Gastrocnemius medialis (tissue), 4 donors: Measurements from ENCODE around the gene MYMX. TPM values are rescaled to one million over a fixed set of nuclear protein-coding genes. Genes with fewer than 3 reads are reported as not detected.

Experiments used
- ATAC-seq, 2 donors: fragments of 150-250 bp; one replicate each; pipeline ENCODE4 v1.9.1; 2016
- DNase-seq, 2 donors: peaks; one replicate each; pipeline ENCODE4 v3.0.0-alpha.2; 2019
- H3K27ac ChIP-seq, 4 donors: fragments of 200-600 bp; sonication (generic); 1 replicate in 1 of 4; 2 replicates in 3 of 4; pipeline ENCODE4 v1.5.1; 2016 to 2018; ENCODE audit warnings: mild to moderate bottlenecking in 2 of 4, moderate library complexity in 1 of 4
- H3K27me3 ChIP-seq, 3 donors: fragments of 200-600 bp; sonication (generic) in 2 of 3; 1 replicate in 1 of 3; 2 replicates in 2 of 3; pipeline versions ENCODE4 v1.5.1 to v1.6.0; 2016 to 2019; ENCODE audit warnings: mild to moderate bottlenecking in 1 of 3, moderate library complexity in 1 of 3
- H3K36me3 ChIP-seq, 2 donors: fragments of 200-600 bp; sonication (generic) in 1 of 2; one replicate each; pipeline ENCODE4 v1.5.1; 2017 to 2018
- H3K4me1 ChIP-seq, 2 donors: fragments of 200-600 bp; sonication (generic) in 1 of 2; one replicate each; pipeline ENCODE4 v1.5.1; 2016 to 2017; ENCODE audit warnings: mild to moderate bottlenecking in 2 of 2
- H3K4me3 ChIP-seq, 4 donors: fragments of 200-600 bp; sonication (generic) in 3 of 4; 1 replicate in 1 of 4; 2 replicates in 3 of 4; pipeline ENCODE4 v1.5.1; 2016 to 2019; ENCODE audit warnings: mild to moderate bottlenecking in 2 of 4
- H3K9me3 ChIP-seq, 3 donors: fragments of 200-600 bp; sonication (generic) in 2 of 3; 1 replicate in 1 of 3; 2 replicates in 2 of 3; pipeline ENCODE4 v1.5.1; 2016 to 2019
- POLR2A ChIP-seq, 2 donors: fragments of 450-650 bp; IDR thresholded peaks; one replicate each; pipeline ENCODE4 v1.6.1; 2017; ENCODE audit warnings: antibody characterized with exemption in 2 of 2, mild to moderate bottlenecking in 2 of 2, moderate library complexity in 2 of 2
- in situ Hi-C, 4 donors: fragments of 200-750 bp; cut with MboI; loops; one replicate each; pipeline versions ENCODE4 v1.15.0 to v1.8.0; 2017; ENCODE audit warnings: low sequenced_read_pairs in 4 of 4
- intact Hi-C: fragments of 100-400 bp; cut with DNase I; formaldehyde crosslinking; loops from one replicate; pipeline ENCODE4 v1.15.1; 2023; ENCODE audit warnings: low total_unique reads
- total RNA-seq, 4 donors: library from RNA; depleted of rRNA; stranded (reverse); fragments of >200 nt; gene quantifications; one replicate each; pipeline versions ENCODE4 v1.1.0 to v1.2.3, GENCODE V29; 2016
- TF ChIP-seq, protein P1 (sequence below), 5 experiments: fragments of 450-650 bp in 3 of 5; fragments of 200-600 bp in 2 of 5; sonication (generic) in 2 of 5; IDR thresholded peaks in 4 of 5; conservative IDR thresholded peaks in 1 of 5; 1 replicate in 4 of 5; 2 replicates in 1 of 5; pipeline ENCODE4 v1.5.1; 2016 to 2019; ENCODE audit warnings: antibody characterized with exemption in 5 of 5, mild to moderate bottlenecking in 3 of 5, moderate library complexity in 3 of 5

MYMX gene
- total RNA-seq, 4 donors from 2014 or later: not detected

DNA sequence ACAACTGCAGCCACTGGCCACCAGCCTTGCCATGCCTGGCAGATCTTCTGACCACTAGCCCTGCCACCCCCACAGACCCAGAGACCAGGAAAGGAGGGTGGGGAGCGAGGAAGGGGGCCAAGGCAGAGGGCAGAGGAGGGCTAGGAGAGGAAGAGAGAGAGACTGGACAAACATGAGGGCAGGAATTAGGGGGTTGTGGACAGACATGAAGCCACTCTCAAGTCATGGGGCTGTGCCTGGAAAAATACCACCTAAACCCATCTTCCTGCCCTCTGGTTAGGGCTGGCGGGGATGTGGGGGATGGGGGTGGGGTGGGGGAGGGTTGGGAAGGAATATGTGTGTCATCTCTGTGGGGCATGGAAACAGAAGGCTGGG, 5.2 kb downstream of the MYMX start:
- intact Hi-C loops: loop anchor here (1.0 to 5.0 kb wide), 2 partner anchors 12 to 450 kb away; partner anchors contain the start of gene VEGFA
- Histone ChIP-seq H3K27ac (peak overlapping the region; percentile 95 to 99 (median 98)), H3K27me3 (no peaks in the 10 kb centered on the region), H3K4me1 (peaks cover 71 to 89% of the 10 kb centered on the region in 2 donors), H3K9me3 (no peaks in the 10 kb centered on the region), H3K4me3 (peak overlapping the region in 2 of 4 donors; percentile 21 to 62), H3K36me3 (no peaks in the 10 kb centered on the region)
- TF ChIP-seq, protein P1, sequence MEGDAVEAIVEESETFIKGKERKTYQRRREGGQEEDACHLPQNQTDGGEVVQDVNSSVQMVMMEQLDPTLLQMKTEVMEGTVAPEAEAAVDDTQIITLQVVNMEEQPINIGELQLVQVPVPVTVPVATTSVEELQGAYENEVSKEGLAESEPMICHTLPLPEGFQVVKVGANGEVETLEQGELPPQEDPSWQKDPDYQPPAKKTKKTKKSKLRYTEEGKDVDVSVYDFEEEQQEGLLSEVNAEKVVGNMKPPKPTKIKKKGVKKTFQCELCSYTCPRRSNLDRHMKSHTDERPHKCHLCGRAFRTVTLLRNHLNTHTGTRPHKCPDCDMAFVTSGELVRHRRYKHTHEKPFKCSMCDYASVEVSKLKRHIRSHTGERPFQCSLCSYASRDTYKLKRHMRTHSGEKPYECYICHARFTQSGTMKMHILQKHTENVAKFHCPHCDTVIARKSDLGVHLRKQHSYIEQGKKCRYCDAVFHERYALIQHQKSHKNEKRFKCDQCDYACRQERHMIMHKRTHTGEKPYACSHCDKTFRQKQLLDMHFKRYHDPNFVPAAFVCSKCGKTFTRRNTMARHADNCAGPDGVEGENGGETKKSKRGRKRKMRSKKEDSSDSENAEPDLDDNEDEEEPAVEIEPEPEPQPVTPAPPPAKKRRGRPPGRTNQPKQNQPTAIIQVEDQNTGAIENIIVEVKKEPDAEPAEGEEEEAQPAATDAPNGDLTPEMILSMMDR (IDR thresholded peaks at IDR 0.05 in 4 of 5, conservative IDR thresholded peaks at IDR 0.05 in 1 of 5): no peak
- no peak for TF ChIP-seq POLR2A (IDR thresholded peaks at IDR 0.05)
- no peak for ATAC-seq
- no peak for DNase-seq
- in situ Hi-C loops: no loop called here

DNA sequence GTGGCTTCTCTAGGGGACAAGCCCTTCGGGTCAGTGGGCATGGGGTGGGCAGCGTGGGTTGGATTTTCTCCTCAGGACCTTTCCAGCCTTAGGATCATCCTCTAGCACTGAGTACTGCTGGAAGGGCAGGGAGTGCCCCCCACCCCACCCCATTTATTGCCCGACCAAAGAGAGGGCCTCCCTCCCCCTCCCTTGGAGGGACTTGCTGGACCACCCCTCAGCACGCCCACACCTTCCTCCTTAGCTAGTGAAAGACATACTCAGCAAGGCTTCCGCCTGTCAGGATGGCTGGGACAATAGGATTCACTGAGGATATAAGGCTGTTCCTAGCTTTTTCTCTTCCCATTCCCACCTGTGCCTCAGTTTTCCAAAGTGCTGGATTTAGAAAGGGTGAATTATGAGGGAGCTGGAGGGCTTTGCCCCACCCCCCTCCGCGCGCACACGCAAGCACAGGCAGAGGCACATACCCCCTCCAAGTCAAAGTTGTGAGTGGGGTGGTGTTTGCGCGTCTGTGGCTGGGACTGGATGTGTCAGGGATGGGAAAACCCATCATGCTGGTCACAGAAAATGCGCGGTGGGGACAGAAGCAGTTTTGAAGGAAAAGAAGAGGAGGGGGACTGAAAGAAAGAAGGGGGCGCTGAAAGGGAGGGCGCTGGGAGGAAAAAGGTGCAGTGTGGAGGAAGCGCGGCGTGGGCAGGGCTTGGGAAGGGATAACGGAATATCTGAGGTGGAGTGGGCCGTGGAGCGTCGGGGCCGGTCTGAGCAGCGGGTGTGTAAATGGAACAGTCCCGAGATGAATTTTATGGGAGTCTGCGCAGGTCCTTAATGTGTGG, 6.0 kb downstream of the MYMX start:
- DNase-seq: no peak
- Histone ChIP-seq H3K4me1 (peaks cover 71 to 89% of the 10 kb centered on the region in 2 donors), H3K36me3 (no peaks in the 10 kb centered on the region)

DNA sequence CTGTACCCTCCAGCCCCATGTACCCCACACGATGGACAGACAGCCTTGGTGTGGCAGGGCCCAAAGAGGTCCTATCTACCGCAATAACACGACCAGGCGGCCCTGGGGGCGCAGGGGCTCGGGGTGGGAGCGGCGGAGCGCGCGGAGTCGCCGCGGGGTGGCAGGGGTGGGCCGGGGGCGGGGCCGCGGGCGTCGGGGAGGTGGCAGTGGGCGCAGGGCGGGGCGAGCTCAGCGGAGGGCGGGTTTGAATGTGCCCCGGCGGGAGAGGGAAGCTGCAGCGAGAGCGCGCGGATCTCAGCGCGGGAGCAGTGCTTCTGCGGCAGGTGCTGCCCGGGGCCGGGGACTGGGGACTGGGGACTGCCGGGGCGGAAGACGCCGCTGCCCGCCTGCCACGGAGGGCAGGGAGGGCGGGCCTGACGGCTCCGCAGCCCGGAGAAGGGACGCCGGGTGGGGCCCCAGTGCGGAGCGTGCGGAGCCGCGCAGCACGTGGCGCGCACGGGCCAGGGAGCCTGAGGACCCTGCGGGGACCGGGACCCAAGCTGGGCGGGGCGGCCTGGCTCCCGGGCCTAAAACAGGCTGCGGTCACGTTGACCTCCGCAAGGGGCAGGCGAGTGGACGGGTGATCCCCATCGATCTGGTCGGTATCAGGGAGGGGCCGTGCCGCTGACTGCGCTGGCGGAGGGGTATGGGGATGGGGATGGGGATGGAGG, 6.7 kb downstream of the MYMX start, which contains the start of gene SLC29A1:
Gene SLC29A1 (plus strand): TSS at position 277 of the 710 bp plus-strand sequence. CDS start 3,719 bp downstream, outside the sequence.
- ATAC-seq: peak; percentile 35 to 47
- TF ChIP-seq, protein P1 (IDR thresholded peaks at IDR 0.05 in 4 of 5, conservative IDR thresholded peaks at IDR 0.05 in 1 of 5): peak in 3 of 5 experiments; percentile 17 to 23 (median 22)
- peak; percentile 80 for TF ChIP-seq POLR2A (IDR thresholded peaks at IDR 0.05)
- in situ Hi-C loops: no loop called here
- DNase-seq: peak; percentile 74 to 75
- Histone ChIP-seq H3K27ac (peak within 1 kb of the TSS; percentile 95 to 99 (median 98)), H3K36me3 (no peaks in the 10 kb centered on the region), H3K9me3 (no peaks in the 10 kb centered on the region), H3K4me1 (peaks cover 72 to 89% of the 10 kb centered on the region in 2 donors), H3K4me3 (peak within 1 kb of the TSS; percentile 61 to 85 (median 70)), H3K27me3 (no peaks in the 10 kb centered on the region)
- intact Hi-C loops: loop anchor here (1.0 to 5.0 kb wide), 2 partner anchors 23 to 451 kb away; partner anchors contain the start of gene VEGFA

More for the DNA sequence above, 6.0 kb downstream of the MYMX start:
- TF ChIP-seq, protein P1 (IDR thresholded peaks at IDR 0.05 in 4 of 5, conservative IDR thresholded peaks at IDR 0.05 in 1 of 5): no peak
- no peak for TF ChIP-seq POLR2A (IDR thresholded peaks at IDR 0.05)
- H3K9me3 ChIP-seq: no peaks in the 10 kb centered on the region
- intact Hi-C loops (loop anchor here (1.0 to 5.0 kb wide), 2 partner anchors 24 to 450 kb away; partner anchors contain the start of gene VEGFA), in situ Hi-C loops (no loop called here)
- peak; percentile 3 for ATAC-seq
- H3K27me3 ChIP-seq: no peaks in the 10 kb centered on the region
- H3K27ac ChIP-seq: peak overlapping the region; percentile 95 to 99 (median 98)
- peak overlapping the region; percentile 61 to 85 (median 70) for H3K4me3 ChIP-seq

DNA sequence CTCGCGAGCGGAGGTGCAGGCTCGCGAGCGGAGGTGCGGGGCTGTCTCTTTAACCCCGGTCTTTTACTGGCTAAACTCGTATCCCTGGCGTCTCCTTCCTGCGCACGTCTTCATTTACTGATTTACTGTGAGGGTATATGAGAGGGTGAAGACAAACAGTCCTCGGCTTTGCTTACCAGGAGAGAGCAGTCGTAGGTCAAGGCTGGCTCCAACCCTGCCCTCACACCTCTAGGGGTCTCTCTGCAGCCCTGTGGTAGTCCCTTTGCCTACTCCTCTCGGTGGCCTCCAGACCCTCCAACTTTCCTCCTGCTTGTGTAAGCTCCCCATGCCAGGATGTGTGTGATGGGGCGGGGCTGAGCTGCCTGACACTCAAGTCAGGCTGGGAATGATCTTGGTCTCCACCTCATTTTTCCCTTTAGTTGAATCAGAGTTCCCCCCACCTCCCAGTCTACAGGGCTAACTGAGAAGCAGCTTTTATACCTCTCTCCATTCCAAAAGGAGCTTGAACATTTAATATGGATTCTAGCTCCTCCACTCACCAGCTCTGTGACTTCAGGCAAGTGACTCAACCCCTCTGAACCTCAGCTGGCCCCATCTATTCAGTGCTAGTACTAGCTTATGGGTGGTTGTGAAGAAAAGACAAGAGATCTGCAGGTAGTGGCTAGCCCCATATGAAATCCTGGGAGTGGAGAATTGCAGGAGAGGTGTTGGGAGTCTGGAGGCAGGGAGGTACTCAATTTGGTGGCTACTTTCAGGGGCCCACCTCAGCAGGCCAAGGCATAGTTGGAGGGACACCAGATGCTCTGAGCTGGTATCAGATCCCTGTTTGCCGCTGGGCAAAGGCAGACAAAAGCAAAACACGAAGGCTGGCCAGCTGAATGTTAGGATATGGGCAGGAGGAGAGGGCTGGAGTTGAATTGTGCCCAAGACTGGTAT, 7.6 kb downstream of the MYMX start:
- TF ChIP-seq, protein P1 (IDR thresholded peaks at IDR 0.05 in 4 of 5, conservative IDR thresholded peaks at IDR 0.05 in 1 of 5): no peak
- TF ChIP-seq POLR2A (IDR thresholded peaks at IDR 0.05): no peak
- peak overlapping the region; percentile 95 to 99 (median 98) for H3K27ac ChIP-seq
- ATAC-seq (peak in 1 of 2 donors; percentile 2), DNase-seq (no peak)
- peaks cover 77 to 91% of the 10 kb centered on the region in 2 donors for H3K4me1 ChIP-seq
- no peaks in the 10 kb centered on the region for H3K27me3 ChIP-seq
- no peaks in the 10 kb centered on the region for H3K36me3 ChIP-seq
- in situ Hi-C loops: no loop called here
- peak overlapping the region; percentile 61 to 85 (median 70) for H3K4me3 ChIP-seq
- intact Hi-C loops: loop anchor here (5.0 kb wide), 1 partner anchor 452 kb away; the partner anchor contains the start of gene VEGFA
- H3K9me3 ChIP-seq: no peaks in the 10 kb centered on the region
